ENCODE results near the gene TMEM167A. TPM values are rescaled to one million over a fixed set of nuclear protein-coding genes. Genes with fewer than 3 reads are reported as not detected.

The TMEM167A gene
- polyA plus RNA-seq, 1 experiment = 149 TPM

DNA sequence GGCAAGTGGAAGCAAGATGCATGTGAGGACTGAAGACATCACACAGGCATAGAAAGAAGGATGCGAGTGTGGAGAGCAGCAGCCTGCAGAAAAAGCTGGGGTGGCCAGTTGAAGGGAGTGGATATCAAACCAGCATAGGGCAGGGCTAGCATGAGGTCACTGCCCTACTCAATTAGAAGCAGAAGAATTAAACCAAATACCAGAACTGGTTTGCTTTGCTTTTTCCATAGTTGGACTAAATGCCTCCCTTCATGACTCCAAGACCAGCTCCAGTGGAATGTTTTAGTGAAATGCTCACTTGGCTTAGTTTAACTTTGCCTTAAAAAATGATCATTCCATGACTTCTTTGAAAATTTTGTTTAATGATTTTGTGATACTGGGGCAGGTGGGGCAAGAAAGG lies 45.8 kb downstream of the TMEM167A start:
- POLR2A ChIA-PET = no interaction called here

GRCh38 chr5:83029912-83030311 lies 47.3 kb downstream of the TMEM167A start:
- Histone ChIP-seq H3K27me3 (ENCODE audit: control insufficient read depth, insufficient read depth, low read length) (no peaks in the 10 kb centered on the region), H3K27ac (ENCODE audit: low read depth, low read length) (no peak overlapping the region), H3K4me3 (ENCODE audit: low read depth, low read length) (no peak overlapping the region), H3K9me3 (ENCODE audit: control insufficient read depth, insufficient read depth, low read length) (no peaks in the 10 kb centered on the region)
- TF ChIP-seq, protein P1, sequence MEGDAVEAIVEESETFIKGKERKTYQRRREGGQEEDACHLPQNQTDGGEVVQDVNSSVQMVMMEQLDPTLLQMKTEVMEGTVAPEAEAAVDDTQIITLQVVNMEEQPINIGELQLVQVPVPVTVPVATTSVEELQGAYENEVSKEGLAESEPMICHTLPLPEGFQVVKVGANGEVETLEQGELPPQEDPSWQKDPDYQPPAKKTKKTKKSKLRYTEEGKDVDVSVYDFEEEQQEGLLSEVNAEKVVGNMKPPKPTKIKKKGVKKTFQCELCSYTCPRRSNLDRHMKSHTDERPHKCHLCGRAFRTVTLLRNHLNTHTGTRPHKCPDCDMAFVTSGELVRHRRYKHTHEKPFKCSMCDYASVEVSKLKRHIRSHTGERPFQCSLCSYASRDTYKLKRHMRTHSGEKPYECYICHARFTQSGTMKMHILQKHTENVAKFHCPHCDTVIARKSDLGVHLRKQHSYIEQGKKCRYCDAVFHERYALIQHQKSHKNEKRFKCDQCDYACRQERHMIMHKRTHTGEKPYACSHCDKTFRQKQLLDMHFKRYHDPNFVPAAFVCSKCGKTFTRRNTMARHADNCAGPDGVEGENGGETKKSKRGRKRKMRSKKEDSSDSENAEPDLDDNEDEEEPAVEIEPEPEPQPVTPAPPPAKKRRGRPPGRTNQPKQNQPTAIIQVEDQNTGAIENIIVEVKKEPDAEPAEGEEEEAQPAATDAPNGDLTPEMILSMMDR (IDR thresholded peaks at IDR 0.05; ENCODE audit: low read depth, low read length) = no peak
- ChIA-PET CTCF (no interaction called here), POLR2A (interaction anchor here (0.6 kb wide), 1 partner anchor 105 kb away, joined by 3 read pairs; no protein-coding TSS in a partner anchor)
- DNase-seq (ENCODE audit: low read depth, low spot score) = peak; percentile 21

More for the DNA sequence above, 45.8 kb downstream of the TMEM167A start:
- H3K27ac ChIP-seq (ENCODE audit: low read depth, low read length) = no peak overlapping the region
- no peaks in the 10 kb centered on the region for H3K27me3 ChIP-seq (ENCODE audit: control insufficient read depth, insufficient read depth, low read length)
- CTCF ChIA-PET = no interaction called here
- H3K9me3 ChIP-seq (ENCODE audit: control insufficient read depth, insufficient read depth, low read length) = no peaks in the 10 kb centered on the region
- TF ChIP-seq, protein P1 (IDR thresholded peaks at IDR 0.05; ENCODE audit: low read depth, low read length) = no peak
- no peak overlapping the region for H3K4me3 ChIP-seq (ENCODE audit: low read depth, low read length)
- DNase-seq (ENCODE audit: low read depth, low spot score) = no peak

DNA sequence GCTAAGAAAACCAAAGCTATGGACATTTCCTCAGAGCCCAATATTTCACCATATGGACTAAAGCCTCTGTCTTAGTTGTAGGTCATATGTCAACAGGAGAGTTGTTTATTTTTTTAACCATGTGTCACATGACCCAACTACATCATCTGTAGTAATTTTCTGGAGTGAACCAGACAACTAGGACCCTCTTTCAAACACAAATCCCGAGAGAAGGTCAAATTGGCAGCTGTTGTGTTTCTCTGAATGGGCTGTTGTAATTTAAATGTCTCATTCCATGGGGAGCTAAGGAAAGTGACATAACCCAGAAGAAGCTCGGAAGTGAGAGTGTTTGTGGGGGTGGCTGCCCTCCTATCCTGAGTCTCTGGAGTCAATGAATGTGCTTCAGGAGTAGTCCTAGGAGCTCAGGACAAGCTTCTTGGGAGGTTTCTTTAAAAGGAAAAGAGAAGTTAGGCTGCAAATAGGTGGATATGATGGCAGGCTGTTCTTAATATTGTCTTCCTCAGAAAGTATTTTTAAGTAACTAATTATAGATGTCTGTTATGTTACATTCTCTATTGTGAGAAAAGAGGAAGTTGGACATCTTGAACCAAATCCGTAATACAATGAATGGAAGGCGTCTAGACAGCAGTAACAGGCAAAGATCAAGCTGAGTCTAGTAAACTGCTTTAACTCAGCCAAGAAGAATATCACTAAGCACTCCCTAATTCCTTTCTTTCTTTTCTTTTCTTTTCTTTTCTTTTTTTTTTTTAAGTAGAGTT lies 50.1 kb downstream of the TMEM167A start:
- no peak for DNase-seq (ENCODE audit: low read depth, low spot score)
- no peak overlapping the region for H3K4me3 ChIP-seq (ENCODE audit: low read depth, low read length)
- ChIA-PET POLR2A (no interaction called here), CTCF (interaction anchor here (0.6 kb wide), 1 partner anchor 701 kb away, joined by 3 read pairs; no protein-coding TSS in a partner anchor)
- TF ChIP-seq, protein P1 (IDR thresholded peaks at IDR 0.05; ENCODE audit: low read depth, low read length) = no peak
- no peaks in the 10 kb centered on the region for H3K27me3 ChIP-seq (ENCODE audit: control insufficient read depth, insufficient read depth, low read length)
- no peaks in the 10 kb centered on the region for H3K9me3 ChIP-seq (ENCODE audit: control insufficient read depth, insufficient read depth, low read length)
- H3K27ac ChIP-seq (ENCODE audit: low read depth, low read length) = no peak overlapping the region

GRCh38 chr5:83026516-83026915 lies 50.7 kb downstream of the TMEM167A start:
- POLR2A ChIA-PET = no interaction called here
- TF ChIP-seq, protein P1 (IDR thresholded peaks at IDR 0.05; ENCODE audit: low read depth, low read length) = no peak
- H3K27ac ChIP-seq (ENCODE audit: low read depth, low read length) = no peak overlapping the region
- CTCF ChIA-PET = interaction anchor here (0.6 kb wide), 2 partner anchors 447 to 701 kb away, joined by 3 read pairs; no protein-coding TSS in a partner anchor
- no peak overlapping the region for H3K4me3 ChIP-seq (ENCODE audit: low read depth, low read length)
- no peak for DNase-seq (ENCODE audit: low read depth, low spot score)
- no peaks in the 10 kb centered on the region for H3K9me3 ChIP-seq (ENCODE audit: control insufficient read depth, insufficient read depth, low read length)
- no peaks in the 10 kb centered on the region for H3K27me3 ChIP-seq (ENCODE audit: control insufficient read depth, insufficient read depth, low read length)

GRCh38 chr5:83025690-83026478 lies 51.3 kb downstream of the TMEM167A start:
- Histone ChIP-seq H3K9me3 (ENCODE audit: control insufficient read depth, insufficient read depth, low read length) (no peaks in the 10 kb centered on the region), H3K4me3 (ENCODE audit: low read depth, low read length) (no peak overlapping the region), H3K27me3 (ENCODE audit: control insufficient read depth, insufficient read depth, low read length) (no peaks in the 10 kb centered on the region), H3K27ac (ENCODE audit: low read depth, low read length) (no peak overlapping the region)
- CTCF ChIA-PET = interaction anchor here (0.6 kb wide), 1 partner anchor 447 kb away, joined by 3 read pairs; no protein-coding TSS in a partner anchor
- POLR2A ChIA-PET = no interaction called here
- TF ChIP-seq, protein P1 (IDR thresholded peaks at IDR 0.05; ENCODE audit: low read depth, low read length) = no peak
- no peak for DNase-seq (ENCODE audit: low read depth, low spot score)

All from AG04450 (cell line).